Measurements from ENCODE around the gene ADORA1. TPM values are rescaled to one million over a fixed set of nuclear protein-coding genes. Genes with fewer than 3 reads are reported as not detected.

The ADORA1 gene
- total and polyA plus RNA-seq, 4 donors: 0.71 to 2.5 TPM; not detected in 2

DNA sequence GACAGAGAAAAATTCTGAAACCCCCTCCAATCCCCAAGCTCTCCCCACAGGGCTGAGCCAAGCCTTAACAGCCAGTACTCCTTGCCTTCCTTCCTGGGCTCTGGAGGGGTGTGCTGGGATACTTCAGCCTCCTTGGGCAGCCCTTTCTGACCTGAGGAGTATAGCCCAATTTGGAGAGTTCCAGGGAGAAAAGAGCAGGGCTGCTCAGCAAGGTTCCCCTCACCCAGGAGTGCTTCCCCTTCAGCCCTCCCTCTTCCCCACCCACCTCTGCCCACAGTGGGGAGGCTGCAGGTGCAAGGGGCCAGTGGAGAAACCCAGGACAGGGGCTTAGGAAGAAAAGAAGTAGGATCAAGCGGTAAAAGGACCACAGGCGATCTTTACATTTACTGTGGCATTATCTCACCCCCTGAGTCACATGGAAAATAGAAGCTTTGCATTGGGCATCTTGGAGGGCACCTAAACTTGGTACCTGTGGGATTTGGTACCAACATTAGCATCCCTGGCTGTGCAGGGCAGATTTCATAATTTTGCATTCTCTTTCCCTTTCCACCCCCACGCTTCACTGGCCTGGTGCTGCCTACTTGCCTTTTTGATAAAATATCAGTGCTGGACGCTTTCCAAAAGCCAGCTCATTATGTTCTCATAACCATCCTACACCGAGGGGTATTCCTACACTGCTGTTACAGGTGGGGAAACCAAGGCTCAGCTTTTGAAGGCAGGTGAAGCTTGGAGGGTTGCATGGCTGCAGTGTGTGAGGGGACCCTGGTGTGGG, 2.8 kb upstream of the ADORA1 start:
- Histone ChIP-seq H3K4me3 (ENCODE audit: low read length in 2 of 2) (no peak overlapping the region), H3K27me3 (ENCODE audit: control insufficient read depth in 1 of 2, insufficient read depth in 2 of 2, low read length in 1 of 2) (no peaks in the 10 kb centered on the region), H3K36me3 (ENCODE audit: control insufficient read depth in 1 of 2, insufficient read depth in 2 of 2, low read length in 1 of 2) (no peaks in the 10 kb centered on the region), H3K27ac (ENCODE audit: low read depth in 1 of 2, low read length in 2 of 2) (no peak overlapping the region), H3K4me1 (ENCODE audit: control insufficient read depth in 1 of 2, insufficient read depth in 2 of 2, low read length in 2 of 2) (no peaks in the 10 kb centered on the region), H3K9me3 (ENCODE audit: control insufficient read depth, low read length) (no peaks in the 10 kb centered on the region)
- intact Hi-C loops (cut with DNase I): no loop called here
- DNase-seq (peak in 1 of 2 donors; percentile 14), ATAC-seq (ENCODE audit: low FRiP score) (no peak)
- 54 to 63% methylated on average over 5 of the region's 5 CpGs for WGBS, 2 donors

DNA sequence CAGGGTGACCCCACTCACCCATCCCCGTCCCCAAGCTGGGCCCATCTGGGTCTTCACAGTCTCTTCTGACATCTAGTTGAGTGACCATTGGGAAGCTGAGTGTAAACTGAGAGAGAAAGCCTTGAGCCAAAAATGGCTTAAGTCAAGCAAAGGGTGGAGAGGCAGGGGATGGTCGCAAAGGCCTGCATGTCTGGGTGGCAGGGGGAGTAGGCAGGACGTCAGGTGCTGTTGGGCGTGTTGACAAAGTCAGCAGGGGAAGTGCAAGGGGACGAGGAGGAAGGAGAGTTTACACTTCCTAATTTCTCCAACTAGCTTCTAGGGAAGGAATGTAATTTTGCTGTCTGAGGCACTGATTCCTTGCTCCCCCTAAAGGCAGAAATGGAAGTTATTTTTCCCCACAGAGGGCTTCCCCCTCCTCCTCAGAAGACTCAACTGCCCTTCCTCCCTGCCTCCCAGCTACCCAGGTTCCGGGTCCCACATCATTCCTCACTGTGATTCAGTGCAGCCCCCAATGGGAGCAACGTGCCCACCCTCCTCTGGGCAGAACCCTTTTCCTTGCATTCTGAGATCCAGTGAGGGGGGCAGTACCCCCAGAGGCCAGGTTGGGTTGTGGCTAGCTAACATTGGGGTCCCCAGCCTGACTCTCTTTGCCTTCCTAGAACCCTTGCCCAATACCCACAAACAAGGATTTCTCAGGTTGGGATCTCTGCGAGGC, 1.2 kb upstream of the ADORA1 start:
- no peak overlapping the region for H3K4me3 ChIP-seq (ENCODE audit: low read length in 2 of 2)
- H3K36me3 ChIP-seq (ENCODE audit: control insufficient read depth in 1 of 2, insufficient read depth in 2 of 2, low read length in 1 of 2): no peaks in the 10 kb centered on the region
- no peak overlapping the region for H3K27ac ChIP-seq (ENCODE audit: low read depth in 1 of 2, low read length in 2 of 2)
- no peak for ATAC-seq (ENCODE audit: low FRiP score)
- 36 to 40% methylated on average over 8 of the region's 8 CpGs for WGBS, 2 donors
- no peaks in the 10 kb centered on the region for H3K4me1 ChIP-seq (ENCODE audit: control insufficient read depth in 1 of 2, insufficient read depth in 2 of 2, low read length in 2 of 2)
- peak in 1 of 2 donors; percentile 56 for DNase-seq
- H3K27me3 ChIP-seq (ENCODE audit: control insufficient read depth in 1 of 2, insufficient read depth in 2 of 2, low read length in 1 of 2): no peaks in the 10 kb centered on the region
- no peaks in the 10 kb centered on the region for H3K9me3 ChIP-seq (ENCODE audit: control insufficient read depth, low read length)
- intact Hi-C loops (cut with DNase I): no loop called here

DNA sequence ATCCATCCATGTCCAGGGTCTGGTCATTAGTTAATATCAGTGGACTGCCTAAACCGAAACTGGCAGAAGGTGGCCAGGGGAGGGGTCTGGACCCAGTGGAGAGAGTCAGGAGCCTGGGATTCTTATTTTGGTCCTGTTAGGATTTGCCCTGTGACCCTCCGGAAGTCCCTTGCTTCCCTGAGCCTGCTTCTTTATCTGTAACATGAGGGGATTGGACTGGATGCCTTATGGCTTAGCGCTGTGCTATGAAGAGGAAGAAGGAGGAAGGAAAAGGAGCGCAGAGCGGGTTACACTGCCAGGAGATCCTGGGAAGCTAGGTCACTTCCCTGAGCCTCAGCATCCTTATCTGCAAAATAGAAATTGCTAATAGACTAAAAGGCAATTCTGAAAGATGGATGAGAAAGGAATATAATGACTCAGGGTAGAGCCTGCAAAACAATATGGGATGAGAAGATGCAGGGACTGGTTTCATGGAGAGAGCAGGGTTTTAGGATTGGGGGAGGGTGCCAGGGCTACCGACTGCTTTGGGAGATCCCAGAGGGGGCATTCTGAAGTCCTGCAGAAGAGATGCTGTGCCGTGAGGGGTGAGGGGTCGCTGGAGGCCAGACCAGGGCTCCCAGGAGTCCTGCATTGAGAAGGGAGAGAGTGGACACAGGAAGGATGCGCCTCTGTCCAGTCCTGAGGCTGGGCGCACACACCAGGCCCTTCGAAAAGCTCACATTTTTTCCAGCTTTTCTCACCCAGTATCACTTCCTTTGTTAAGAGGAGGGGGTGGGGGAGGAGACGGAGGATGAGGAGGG, 460 bp upstream of the ADORA1 start:
- WGBS, 2 donors: 19 to 25% methylated on average over 11 to 12 of the region's 12 CpGs
- Histone ChIP-seq H3K4me1 (ENCODE audit: control insufficient read depth in 1 of 2, insufficient read depth in 2 of 2, low read length in 2 of 2) (no peaks in the 10 kb centered on the region), H3K27me3 (ENCODE audit: control insufficient read depth in 1 of 2, insufficient read depth in 2 of 2, low read length in 1 of 2) (no peaks in the 10 kb centered on the region), H3K36me3 (ENCODE audit: control insufficient read depth in 1 of 2, insufficient read depth in 2 of 2, low read length in 1 of 2) (no peaks in the 10 kb centered on the region), H3K4me3 (ENCODE audit: low read length in 2 of 2) (peak overlapping the region in 1 of 2 donors; percentile 9), H3K27ac (ENCODE audit: low read depth in 1 of 2, low read length in 2 of 2) (no peak overlapping the region), H3K9me3 (ENCODE audit: control insufficient read depth, low read length) (no peaks in the 10 kb centered on the region)
- DNase-seq (peak in 1 of 2 donors; percentile 16), ATAC-seq (ENCODE audit: low FRiP score) (no peak)
- intact Hi-C loops (cut with DNase I): no loop called here

DNA sequence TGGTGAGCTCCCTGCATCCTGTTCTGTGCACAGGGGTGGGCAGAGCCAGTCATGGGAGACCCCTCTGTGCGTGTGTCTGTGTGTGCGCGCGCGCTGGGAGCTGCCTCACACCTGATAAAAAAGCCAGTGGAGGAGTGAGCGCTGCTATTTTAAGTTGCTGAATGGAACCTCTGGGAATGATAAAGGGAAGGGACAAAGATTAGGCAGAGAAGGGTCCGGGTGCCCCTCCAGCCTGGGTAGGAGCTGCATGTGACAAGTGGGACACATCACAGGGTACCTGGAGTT, 847 bp downstream of the ADORA1 start:
- no peak overlapping the region for H3K4me3 ChIP-seq (ENCODE audit: low read length in 2 of 2)
- ATAC-seq (ENCODE audit: low FRiP score) (no peak), DNase-seq (no peak)
- H3K36me3 ChIP-seq (ENCODE audit: control insufficient read depth in 1 of 2, insufficient read depth in 2 of 2, low read length in 1 of 2): no peaks in the 10 kb centered on the region
- intact Hi-C loops (cut with DNase I): no loop called here
- no peaks in the 10 kb centered on the region for H3K9me3 ChIP-seq (ENCODE audit: control insufficient read depth, low read length)
- H3K4me1 ChIP-seq (ENCODE audit: control insufficient read depth in 1 of 2, insufficient read depth in 2 of 2, low read length in 2 of 2): no peaks in the 10 kb centered on the region
- H3K27me3 ChIP-seq (ENCODE audit: control insufficient read depth in 1 of 2, insufficient read depth in 2 of 2, low read length in 1 of 2): no peaks in the 10 kb centered on the region
- WGBS, 2 donors: 48 to 63% methylated on average over 7 of the region's 7 CpGs
- no peak overlapping the region for H3K27ac ChIP-seq (ENCODE audit: low read depth in 1 of 2, low read length in 2 of 2)

DNA sequence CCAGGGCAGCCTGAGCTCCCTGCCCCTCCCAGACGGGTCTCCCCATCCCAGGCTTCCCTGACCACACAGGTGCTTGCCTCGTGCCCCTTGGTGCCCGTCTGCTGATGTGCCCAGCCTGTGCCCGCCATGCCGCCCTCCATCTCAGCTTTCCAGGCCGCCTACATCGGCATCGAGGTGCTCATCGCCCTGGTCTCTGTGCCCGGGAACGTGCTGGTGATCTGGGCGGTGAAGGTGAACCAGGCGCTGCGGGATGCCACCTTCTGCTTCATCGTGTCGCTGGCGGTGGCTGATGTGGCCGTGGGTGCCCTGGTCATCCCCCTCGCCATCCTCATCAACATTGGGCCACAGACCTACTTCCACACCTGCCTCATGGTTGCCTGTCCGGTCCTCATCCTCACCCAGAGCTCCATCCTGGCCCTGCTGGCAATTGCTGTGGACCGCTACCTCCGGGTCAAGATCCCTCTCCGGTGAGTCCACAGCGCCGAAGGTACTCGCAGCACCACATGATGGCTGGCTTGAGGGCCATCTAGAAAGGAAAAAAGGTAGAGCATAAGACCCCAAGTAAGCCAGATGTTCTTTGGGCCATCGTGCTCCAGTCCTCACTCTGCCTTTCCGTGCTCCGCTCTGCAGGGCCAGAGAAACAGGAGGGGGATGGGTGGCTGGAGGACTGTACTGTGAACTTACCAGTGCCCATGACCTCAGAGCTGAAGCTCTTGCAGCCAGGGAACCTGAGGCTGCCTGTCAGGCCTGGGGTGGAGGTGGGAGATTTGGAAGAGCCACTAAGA, 1.4 kb downstream of the ADORA1 start:
- 95% methylated on average over 27 to 29 of the region's 29 CpGs for WGBS, 2 donors
- Histone ChIP-seq H3K9me3 (ENCODE audit: control insufficient read depth, low read length) (no peaks in the 10 kb centered on the region), H3K27ac (ENCODE audit: low read depth in 1 of 2, low read length in 2 of 2) (no peak overlapping the region), H3K27me3 (ENCODE audit: control insufficient read depth in 1 of 2, insufficient read depth in 2 of 2, low read length in 1 of 2) (no peaks in the 10 kb centered on the region), H3K36me3 (ENCODE audit: control insufficient read depth in 1 of 2, insufficient read depth in 2 of 2, low read length in 1 of 2) (no peaks in the 10 kb centered on the region), H3K4me1 (ENCODE audit: control insufficient read depth in 1 of 2, insufficient read depth in 2 of 2, low read length in 2 of 2) (no peaks in the 10 kb centered on the region), H3K4me3 (ENCODE audit: low read length in 2 of 2) (no peak overlapping the region)
- intact Hi-C loops (cut with DNase I): no loop called here
- DNase-seq (peak in 1 of 2 donors; percentile 75), ATAC-seq (ENCODE audit: low FRiP score) (no peak)

DNA sequence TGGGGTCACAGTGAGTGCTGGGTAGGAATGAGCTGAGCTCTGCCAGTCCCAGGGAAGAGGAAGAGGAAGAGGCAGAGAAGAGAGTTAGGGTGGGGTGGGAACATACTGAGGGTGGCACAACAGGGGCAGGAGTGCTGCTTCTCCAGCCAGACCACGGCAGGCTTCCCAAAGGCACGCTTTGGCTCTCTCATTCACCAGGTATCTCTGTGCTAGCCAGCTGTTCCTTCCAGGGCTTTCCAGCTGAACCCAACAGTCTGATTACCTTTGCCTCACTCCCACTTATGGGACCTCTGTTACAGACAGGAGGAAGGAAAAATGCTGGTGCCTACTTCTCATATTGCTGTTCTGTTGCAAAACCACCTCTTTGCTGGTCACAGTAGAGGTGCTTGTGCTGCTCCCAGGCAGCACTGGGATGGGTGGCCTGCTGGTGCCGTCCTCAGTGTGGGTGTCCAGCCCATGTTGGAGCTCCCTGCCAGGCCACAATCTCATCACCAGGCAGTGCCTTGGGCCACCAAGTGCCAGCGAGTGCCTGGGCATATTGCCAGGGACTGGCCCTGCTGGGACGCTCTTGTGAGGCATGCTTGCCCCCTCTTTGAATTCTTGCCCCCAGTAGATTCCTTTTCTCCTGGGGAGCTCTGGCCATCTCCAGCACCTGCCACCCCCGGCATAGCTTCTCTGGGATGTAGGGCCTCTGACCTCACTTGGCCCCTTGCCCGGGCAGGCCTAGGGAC, 2.1 kb downstream of the ADORA1 start:
- H3K27ac ChIP-seq (ENCODE audit: low read depth in 1 of 2, low read length in 2 of 2): no peak overlapping the region
- H3K4me1 ChIP-seq (ENCODE audit: control insufficient read depth in 1 of 2, insufficient read depth in 2 of 2, low read length in 2 of 2): no peaks in the 10 kb centered on the region
- H3K36me3 ChIP-seq (ENCODE audit: control insufficient read depth in 1 of 2, insufficient read depth in 2 of 2, low read length in 1 of 2): no peaks in the 10 kb centered on the region
- no peak overlapping the region for H3K4me3 ChIP-seq (ENCODE audit: low read length in 2 of 2)
- intact Hi-C loops (cut with DNase I): no loop called here
- 29 to 31% methylated on average over 7 of the region's 7 CpGs for WGBS, 2 donors
- H3K27me3 ChIP-seq (ENCODE audit: control insufficient read depth in 1 of 2, insufficient read depth in 2 of 2, low read length in 1 of 2): no peaks in the 10 kb centered on the region
- peak in 1 of 2 donors; percentile 84 for DNase-seq
- no peak for ATAC-seq (ENCODE audit: low FRiP score)
- no peaks in the 10 kb centered on the region for H3K9me3 ChIP-seq (ENCODE audit: control insufficient read depth, low read length)

DNA sequence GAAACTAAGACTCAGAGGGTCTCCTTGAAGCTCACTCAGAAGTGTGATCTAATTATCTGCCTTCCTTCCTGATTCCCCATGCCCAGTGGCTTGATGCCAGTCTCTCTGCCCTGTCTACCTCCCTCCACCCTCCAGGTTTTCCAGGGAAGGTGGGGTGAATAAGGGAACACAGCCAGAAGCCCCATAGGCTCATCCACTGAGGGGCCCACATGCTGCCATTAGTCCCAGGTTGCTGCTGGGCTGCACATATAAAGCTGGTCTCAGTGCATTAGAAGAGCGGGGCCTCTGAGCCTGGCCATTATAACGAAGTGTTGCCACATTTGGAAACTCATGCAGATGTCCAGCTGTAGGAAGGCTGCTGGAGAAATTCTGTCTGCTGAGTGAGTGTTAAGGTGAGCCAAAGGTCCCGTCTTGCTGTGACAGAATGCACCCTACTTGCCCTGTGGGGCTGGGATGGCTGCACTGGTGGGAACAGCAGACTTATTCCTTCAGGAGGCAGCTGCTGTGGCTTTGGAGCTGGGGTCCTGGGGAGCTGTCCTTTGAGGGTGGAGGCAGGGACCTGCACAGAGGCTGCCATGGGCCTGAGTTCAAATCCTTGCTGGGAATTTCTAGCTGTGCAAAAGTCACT, 2.9 kb downstream of the ADORA1 start:
- ATAC-seq (ENCODE audit: low FRiP score) (no peak), DNase-seq (peak in 1 of 2 donors; percentile 44)
- WGBS, 2 donors: 91 to 96% methylated on average over 3 of the region's 3 CpGs
- intact Hi-C loops (cut with DNase I): no loop called here
- no peak overlapping the region for H3K4me3 ChIP-seq (ENCODE audit: low read length in 2 of 2)
- H3K36me3 ChIP-seq (ENCODE audit: control insufficient read depth in 1 of 2, insufficient read depth in 2 of 2, low read length in 1 of 2): no peaks in the 10 kb centered on the region
- no peaks in the 10 kb centered on the region for H3K9me3 ChIP-seq (ENCODE audit: control insufficient read depth, low read length)
- H3K27me3 ChIP-seq (ENCODE audit: control insufficient read depth in 1 of 2, insufficient read depth in 2 of 2, low read length in 1 of 2): no peaks in the 10 kb centered on the region
- H3K27ac ChIP-seq (ENCODE audit: low read depth in 1 of 2, low read length in 2 of 2): no peak overlapping the region
- no peaks in the 10 kb centered on the region for H3K4me1 ChIP-seq (ENCODE audit: control insufficient read depth in 1 of 2, insufficient read depth in 2 of 2, low read length in 2 of 2)

Measured in aorta (tissue), 5 donors.